ENCODE results near the gene HOXB8. TPM values are rescaled to one million over a fixed set of nuclear protein-coding genes. Genes with fewer than 3 reads are reported as not detected.

The HOXB8 gene
- total and polyA plus RNA-seq, 8 donors, result 0.32 to 1.6 (median 0.70) TPM

DNA sequence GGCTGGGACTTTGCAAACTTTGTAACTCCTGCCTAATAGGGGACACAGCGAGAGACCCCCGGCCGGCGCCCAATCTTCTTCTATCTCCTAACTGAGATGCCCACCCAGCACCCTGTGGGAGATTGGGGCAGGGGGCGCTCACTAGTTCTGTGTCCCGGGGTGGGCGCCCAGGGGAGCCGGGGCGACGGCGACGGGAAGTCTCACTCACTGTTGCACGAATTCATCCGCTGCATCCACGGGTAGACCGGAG, 17.6 kb downstream of the HOXB8 start:
- DNase-seq, result no peak
- H3K4me3 ChIP-seq, result peak overlapping the region; percentile 43 to 44
- peaks cover 14 to 37% of the 10 kb centered on the region in 2 donors for H3K4me1 ChIP-seq
- peaks cover 71 to 99% of the 10 kb centered on the region in 2 donors for H3K27me3 ChIP-seq
- TF ChIP-seq, protein P1, sequence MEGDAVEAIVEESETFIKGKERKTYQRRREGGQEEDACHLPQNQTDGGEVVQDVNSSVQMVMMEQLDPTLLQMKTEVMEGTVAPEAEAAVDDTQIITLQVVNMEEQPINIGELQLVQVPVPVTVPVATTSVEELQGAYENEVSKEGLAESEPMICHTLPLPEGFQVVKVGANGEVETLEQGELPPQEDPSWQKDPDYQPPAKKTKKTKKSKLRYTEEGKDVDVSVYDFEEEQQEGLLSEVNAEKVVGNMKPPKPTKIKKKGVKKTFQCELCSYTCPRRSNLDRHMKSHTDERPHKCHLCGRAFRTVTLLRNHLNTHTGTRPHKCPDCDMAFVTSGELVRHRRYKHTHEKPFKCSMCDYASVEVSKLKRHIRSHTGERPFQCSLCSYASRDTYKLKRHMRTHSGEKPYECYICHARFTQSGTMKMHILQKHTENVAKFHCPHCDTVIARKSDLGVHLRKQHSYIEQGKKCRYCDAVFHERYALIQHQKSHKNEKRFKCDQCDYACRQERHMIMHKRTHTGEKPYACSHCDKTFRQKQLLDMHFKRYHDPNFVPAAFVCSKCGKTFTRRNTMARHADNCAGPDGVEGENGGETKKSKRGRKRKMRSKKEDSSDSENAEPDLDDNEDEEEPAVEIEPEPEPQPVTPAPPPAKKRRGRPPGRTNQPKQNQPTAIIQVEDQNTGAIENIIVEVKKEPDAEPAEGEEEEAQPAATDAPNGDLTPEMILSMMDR (IDR thresholded peaks at IDR 0.05), result no peak
- H3K36me3 ChIP-seq, result no peaks in the 10 kb centered on the region
- ATAC-seq, result no peak
- H3K9me3 ChIP-seq, result no peaks in the 10 kb centered on the region
- intact Hi-C loops (cut with DNase I), result loop anchor here in 1 of 2 donors (10.0 kb wide), 1 partner anchor 253 kb away; no protein-coding TSS in a partner anchor
- peak overlapping the region; percentile 68 to 82 for H3K27ac ChIP-seq

DNA sequence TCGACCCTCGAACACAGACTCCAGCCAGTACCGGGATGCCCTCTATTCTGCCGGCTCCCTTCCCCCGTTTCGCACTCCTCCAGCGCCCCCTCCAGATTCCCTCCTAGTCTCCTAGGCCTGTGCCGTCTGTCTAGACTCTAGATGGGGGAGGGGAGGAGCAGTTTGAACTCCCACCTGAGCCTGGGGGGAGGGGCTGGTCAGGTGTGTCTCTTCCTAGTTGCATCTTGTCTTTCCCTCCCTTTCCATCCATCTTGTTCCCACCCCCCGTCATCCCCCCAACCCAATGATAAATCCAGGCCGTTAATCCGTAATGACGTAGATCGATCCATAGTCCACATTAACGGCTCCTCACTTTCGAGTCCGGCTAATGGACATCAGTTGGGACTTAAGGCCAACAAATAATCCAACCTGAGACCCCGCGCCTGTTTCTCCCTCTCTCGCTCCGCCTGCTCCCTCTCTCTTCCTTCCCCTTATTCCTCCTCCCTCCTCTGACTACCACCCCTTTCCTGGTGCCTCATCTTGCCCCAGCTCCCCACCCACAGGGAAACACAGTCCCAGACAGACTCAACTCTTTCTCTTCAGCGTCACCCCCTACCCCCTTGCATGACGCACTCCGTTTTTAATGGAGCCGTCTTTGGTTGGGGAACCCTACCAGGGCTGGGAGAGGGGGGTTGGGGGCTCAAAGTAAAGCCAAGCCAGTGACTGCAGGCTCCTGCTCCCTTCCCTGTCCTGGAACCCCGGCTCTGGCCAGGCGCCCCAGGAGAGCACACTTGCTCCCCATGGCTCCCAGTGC, 18.2 kb downstream of the HOXB8 start:
- intact Hi-C loops (cut with DNase I), result loop anchor here in 1 of 2 donors (10.0 kb wide), 1 partner anchor 252 kb away; no protein-coding TSS in a partner anchor
- Histone ChIP-seq H3K4me3 (peak overlapping the region; percentile 43 to 44), H3K27ac (peak overlapping the region; percentile 68 to 82), H3K36me3 (no peaks in the 10 kb centered on the region), H3K9me3 (no peaks in the 10 kb centered on the region), H3K27me3 (peaks cover 71 to 99% of the 10 kb centered on the region in 2 donors), H3K4me1 (peaks cover 12 to 37% of the 10 kb centered on the region in 2 donors)
- TF ChIP-seq, protein P1 (IDR thresholded peaks at IDR 0.05), result no peak
- ATAC-seq, result peak; percentile 21
- peak in 1 of 4 donors; percentile 32 for DNase-seq

DNA sequence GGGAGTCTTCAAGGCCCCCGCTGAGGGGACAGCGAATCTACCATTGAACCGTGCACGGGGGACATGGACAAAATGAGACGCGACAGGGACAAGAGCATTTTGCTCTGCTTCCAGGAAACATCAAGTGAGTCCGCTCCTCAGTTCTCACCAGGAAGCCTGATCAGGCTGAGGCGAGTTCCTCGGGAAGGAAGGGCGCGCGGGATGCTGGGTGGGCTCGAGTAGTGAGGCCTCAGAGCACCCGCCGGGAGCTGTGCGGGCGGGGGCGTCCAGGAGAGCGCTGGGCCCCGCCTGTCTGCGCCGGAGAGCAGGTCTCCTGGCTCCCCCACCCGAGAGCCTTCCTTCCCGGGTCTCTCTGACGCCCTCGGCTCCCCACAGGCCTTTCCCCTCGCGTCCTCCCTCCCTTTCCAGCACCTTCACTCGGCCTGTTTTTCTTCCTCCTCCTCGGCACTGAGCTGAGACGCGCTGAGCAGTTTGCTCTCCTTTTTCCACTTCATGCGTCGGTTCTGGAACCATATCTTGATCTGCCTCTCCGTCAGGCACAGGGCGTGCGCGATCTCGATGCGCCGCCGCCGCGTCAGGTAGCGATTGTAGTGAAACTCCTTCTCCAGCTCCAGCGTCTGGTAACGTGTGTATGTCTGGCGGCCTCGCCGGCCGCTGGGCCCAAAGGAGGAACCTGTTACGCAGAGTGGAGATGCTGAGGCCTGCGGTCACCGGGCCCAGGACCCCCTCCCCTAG, 18.9 kb downstream of the HOXB8 start:
- Histone ChIP-seq H3K27ac (peak overlapping the region in 1 of 2 donors; percentile 33), H3K4me3 (peak overlapping the region; percentile 9 to 44), H3K4me1 (peaks cover 12 to 36% of the 10 kb centered on the region in 2 donors), H3K27me3 (peaks cover 68 to 99% of the 10 kb centered on the region in 2 donors), H3K36me3 (no peaks in the 10 kb centered on the region), H3K9me3 (no peaks in the 10 kb centered on the region)
- TF ChIP-seq, protein P1 (IDR thresholded peaks at IDR 0.05), result no peak
- no peak for ATAC-seq
- no peak for DNase-seq
- intact Hi-C loops (cut with DNase I), result loop anchor here in 1 of 2 donors (10.0 kb wide), 1 partner anchor 251 kb away; no protein-coding TSS in a partner anchor

DNA sequence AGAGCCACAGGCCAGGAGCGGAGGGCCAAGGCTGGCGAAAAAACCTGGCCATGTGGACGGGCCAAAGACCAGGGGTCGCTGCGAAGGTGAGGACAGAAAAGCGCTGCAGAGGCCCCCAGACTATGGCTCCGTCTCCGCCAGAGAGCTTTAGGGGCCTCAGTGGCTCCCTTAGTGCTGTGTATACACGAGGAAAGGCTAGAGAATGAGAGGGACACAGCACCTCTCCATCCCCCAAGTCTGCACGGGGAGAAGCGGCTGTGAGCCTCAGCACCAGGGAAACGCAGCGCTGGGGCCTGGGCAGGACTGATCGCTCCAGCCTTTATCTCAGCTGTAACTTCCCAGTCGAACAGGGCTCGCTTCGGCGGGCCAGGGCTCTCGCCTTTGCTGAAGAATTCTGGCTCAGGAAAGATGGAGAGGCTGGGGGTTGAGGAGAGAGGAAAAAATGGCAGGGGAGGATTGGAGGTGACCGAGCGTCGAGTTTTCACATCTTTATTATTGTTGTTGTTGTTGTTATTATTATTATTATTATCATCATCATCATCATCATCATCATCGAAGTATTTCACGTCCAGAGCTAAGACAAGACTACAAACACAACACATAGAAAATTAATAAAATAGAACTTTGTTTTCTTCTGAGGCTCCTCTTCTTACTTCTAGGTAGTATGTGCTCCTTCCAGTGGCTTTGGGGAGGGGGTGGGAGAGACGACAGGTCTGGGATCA, 19.7 kb downstream of the HOXB8 start:
- H3K4me1 ChIP-seq, result peaks cover 12 to 36% of the 10 kb centered on the region in 2 donors
- H3K27me3 ChIP-seq, result peaks cover 68 to 100% of the 10 kb centered on the region in 2 donors
- peak overlapping the region in 1 of 2 donors; percentile 44 for H3K4me3 ChIP-seq
- H3K27ac ChIP-seq, result peak overlapping the region in 1 of 2 donors; percentile 90
- intact Hi-C loops (cut with DNase I), result loop anchor here in 1 of 2 donors (10.0 kb wide), 1 partner anchor 251 kb away; no protein-coding TSS in a partner anchor
- no peaks in the 10 kb centered on the region for H3K36me3 ChIP-seq
- ATAC-seq (no peak), DNase-seq (no peak)
- no peaks in the 10 kb centered on the region for H3K9me3 ChIP-seq
- TF ChIP-seq, protein P1 (IDR thresholded peaks at IDR 0.05), result no peak

Measured in left lung (tissue), 10 donors.